Astrocyte (in vitro differentiated cells and primary cell): Measurements from ENCODE around the gene RBSN.

ENCODE experiments used
- CTCF ChIP-seq: IDR thresholded peaks from 2 replicates; pipeline ENCODE4 v1.5.1; 2011; ENCODE audit warnings: low read depth, mild to moderate bottlenecking, inconsistent platforms, low read length, moderate library complexity; ENCODE audit not compliant: insufficient read depth
- EZH2 ChIP-seq: IDR thresholded peaks from 2 replicates; pipeline ENCODE4 v1.6.1; 2012; ENCODE audit warnings: mild to moderate bottlenecking, low read length, inconsistent platforms; ENCODE audit not compliant: insufficient read depth

- no peak for TF ChIP-seq CTCF
- TF ChIP-seq EZH2, result no peak
These were observed 38.9 kb downstream of the RBSN start for GRCh38 chr3:15060029-15060428.
